Right kidney (tissue), 9 donors: ENCODE results near the gene DTWD1.
"Not testable (repeated sequence)": the region's sequence is repeated elsewhere in the genome, so short reads cannot be mapped to it uniquely, and the experiment has no call there.

Source experiments
- DNase-seq: peaks from one replicate; pipeline ENCODE4 v3.0.0-alpha.2; 2016
- long read RNA-seq, 8 donors: transcript quantifications; one replicate each; lab custom pipeline, GENCODE V29; 2026

Gene DTWD1
- long read RNA-seq, donor 1, transcript DTWD1-202 (5 exons, 1,584 nt), result major isoform, 18 of 19 reads
- long read RNA-seq, donor 1, partial matches to known transcripts, result 0 of 19 reads
- long read RNA-seq, donor 1, other reads (novel, unspliced or antisense), result 0 of 19 reads
- long read RNA-seq, donor 2, full-length matches to known transcripts, result 10 of 16 reads
- long read RNA-seq, donor 2, partial matches to known transcripts, result 6 of 16 reads
- long read RNA-seq, donor 2, other reads (novel, unspliced or antisense), result 0 of 16 reads
- long read RNA-seq, donor 3, transcript DTWD1-202 (5 exons, 1,584 nt), result major isoform, 6 of 6 reads
- long read RNA-seq, donor 3, partial matches to known transcripts, result 0 of 6 reads
- long read RNA-seq, donor 3, other reads (novel, unspliced or antisense), result 0 of 6 reads
- long read RNA-seq, donor 4, transcript DTWD1-202 (5 exons, 1,584 nt), result major isoform, 5 of 5 reads
- long read RNA-seq, donor 4, partial matches to known transcripts, result 0 of 5 reads
- long read RNA-seq, donor 4, other reads (novel, unspliced or antisense), result 0 of 5 reads
- long read RNA-seq, donor 5, transcript DTWD1-202 (5 exons, 1,584 nt), result major isoform, 12 of 20 reads
- long read RNA-seq, donor 5, partial matches to known transcripts, result 6 of 20 reads
- long read RNA-seq, donor 5, other reads (novel, unspliced or antisense), result 0 of 20 reads
- long read RNA-seq, donor 6, transcript DTWD1-202 (5 exons, 1,584 nt), result major isoform, 8 of 8 reads
- long read RNA-seq, donor 6, partial matches to known transcripts, result 0 of 8 reads
- long read RNA-seq, donor 6, other reads (novel, unspliced or antisense), result 0 of 8 reads
- long read RNA-seq, donor 7, result 0 reads
- long read RNA-seq, donor 8, transcript DTWD1-202 (5 exons, 1,584 nt), result major isoform, 12 of 13 reads
- long read RNA-seq, donor 8, partial matches to known transcripts, result 0 of 13 reads
- long read RNA-seq, donor 8, other reads (novel, unspliced or antisense), result 0 of 13 reads

- peak; percentile 95 for DNase-seq
Observed at GRCh38 chr15:49620658-49621368, at the start of gene DTWD1, which contains the start of gene FAM227B. TSS of gene DTWD1 (plus strand) at chr15:49621048. CDS start at chr15:49625168, 4,120 bp downstream. TSS of gene FAM227B (minus strand) at chr15:49620818. CDS start at chr15:49615171, 5,647 bp downstream.

- no peak for DNase-seq
Observed at GRCh38 chr15:49573421-49573820, 47.4 kb upstream of the DTWD1 start.

- no peak for DNase-seq
Observed at GRCh38 chr15:49589030-49589429, 31.8 kb upstream of the DTWD1 start.

DNA sequence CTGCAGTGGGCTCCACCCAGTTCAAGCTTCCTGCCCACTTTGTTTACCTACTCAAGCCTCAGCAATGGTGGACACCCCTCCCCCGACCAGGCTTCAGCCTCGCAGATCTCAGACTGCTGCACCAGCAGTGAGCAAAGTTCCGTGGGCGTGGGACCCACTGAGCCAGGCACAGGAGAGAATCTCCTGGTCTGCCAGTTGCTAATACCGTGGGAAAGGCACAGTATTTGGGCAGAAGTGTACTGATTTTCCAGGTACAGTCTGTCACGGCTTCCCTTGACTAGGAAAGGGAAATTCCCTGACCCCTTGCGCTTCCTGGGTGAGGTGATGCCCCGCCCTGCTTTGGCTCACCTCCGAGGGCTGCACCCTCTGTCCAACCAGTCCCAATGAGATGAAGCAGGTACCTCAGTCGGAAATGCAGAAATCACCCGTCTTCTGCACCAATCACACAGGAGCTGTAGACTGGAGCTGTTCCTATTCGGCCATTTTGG is 28.0 kb upstream of the DTWD1 start:
- DNase-seq, result not testable (repeated sequence)

GRCh38 chr15:49604625-49605409 is 16.0 kb upstream of the DTWD1 start:
- no peak for DNase-seq

- no peak for DNase-seq
Observed at GRCh38 chr15:49605588-49605987, 15.3 kb upstream of the DTWD1 start.

DNA sequence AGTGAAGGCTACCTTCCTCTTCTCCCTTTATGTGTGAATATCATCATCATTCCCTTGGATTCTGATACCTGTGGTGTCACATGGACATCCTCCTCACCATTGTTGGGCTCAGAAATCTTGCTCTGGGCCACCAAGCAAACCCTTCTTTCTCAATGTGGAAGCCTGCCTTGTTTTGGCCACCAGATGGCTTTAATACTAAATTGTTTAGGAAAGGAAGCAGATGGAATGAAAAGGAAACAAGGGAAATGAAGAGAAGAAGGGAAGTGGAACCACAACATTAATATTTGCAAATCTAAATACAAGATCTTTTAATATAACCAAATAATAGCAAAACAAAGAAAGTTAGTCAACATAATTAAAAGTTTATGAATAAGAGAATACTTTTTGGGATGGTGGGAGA is 14.3 kb upstream of the DTWD1 start:
- no peak for DNase-seq

GRCh38 chr15:49610157-49610918 is 10.5 kb upstream of the DTWD1 start:
- DNase-seq, result no peak

GRCh38 chr15:49612240-49612639 is 8.6 kb upstream of the DTWD1 start:
- DNase-seq, result not testable (repeated sequence)

GRCh38 chr15:49619226-49619625 is 1.6 kb upstream of the DTWD1 start:
- DNase-seq, result no peak

DNA sequence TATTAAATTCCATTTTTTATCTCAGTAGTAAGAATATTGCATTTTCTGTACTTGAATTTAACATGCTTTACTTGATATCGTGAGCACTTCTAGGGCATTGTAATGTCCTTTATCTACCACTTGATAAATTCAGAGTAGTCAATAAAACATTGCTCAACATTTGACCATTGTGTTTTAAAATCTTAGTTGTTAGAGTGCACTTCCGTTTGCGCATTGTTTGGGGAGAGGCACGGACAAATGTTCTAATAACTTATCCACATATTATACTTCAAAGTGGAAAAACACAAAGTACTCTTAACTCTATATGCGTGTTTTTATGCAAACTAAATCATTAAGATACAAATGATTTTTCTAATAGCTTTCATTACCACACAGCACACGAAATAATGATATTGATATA is 649 bp upstream of the DTWD1 start:
- DNase-seq, result no peak

GRCh38 chr15:49621401-49621811 is 558 bp downstream of the DTWD1 start:
- DNase-seq, result no peak

- DNase-seq, result no peak
Observed at GRCh38 chr15:49621887-49622286, 1.0 kb downstream of the DTWD1 start.

- no peak for DNase-seq
Observed at GRCh38 chr15:49622561-49622960, 1.7 kb downstream of the DTWD1 start.

DNA sequence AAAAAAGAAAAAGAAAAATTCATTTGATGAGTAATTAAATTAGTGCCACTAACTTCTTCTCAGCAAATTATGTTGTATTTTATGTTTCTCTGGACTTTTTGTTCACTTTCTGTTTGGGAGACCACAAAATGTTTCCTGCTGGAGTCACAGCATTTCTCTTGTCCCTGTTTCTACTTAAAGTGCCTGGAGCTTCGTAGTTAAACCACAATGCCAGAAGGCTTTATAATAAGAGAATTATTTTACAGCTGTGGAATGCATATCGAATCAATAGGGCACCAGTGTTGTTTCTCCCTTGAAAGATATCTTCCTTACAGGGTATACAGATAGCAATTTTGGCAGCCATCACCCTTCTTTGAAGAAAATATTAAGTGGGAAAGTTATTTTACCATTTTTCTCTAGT is 3.2 kb downstream of the DTWD1 start:
- no peak for DNase-seq

DNA sequence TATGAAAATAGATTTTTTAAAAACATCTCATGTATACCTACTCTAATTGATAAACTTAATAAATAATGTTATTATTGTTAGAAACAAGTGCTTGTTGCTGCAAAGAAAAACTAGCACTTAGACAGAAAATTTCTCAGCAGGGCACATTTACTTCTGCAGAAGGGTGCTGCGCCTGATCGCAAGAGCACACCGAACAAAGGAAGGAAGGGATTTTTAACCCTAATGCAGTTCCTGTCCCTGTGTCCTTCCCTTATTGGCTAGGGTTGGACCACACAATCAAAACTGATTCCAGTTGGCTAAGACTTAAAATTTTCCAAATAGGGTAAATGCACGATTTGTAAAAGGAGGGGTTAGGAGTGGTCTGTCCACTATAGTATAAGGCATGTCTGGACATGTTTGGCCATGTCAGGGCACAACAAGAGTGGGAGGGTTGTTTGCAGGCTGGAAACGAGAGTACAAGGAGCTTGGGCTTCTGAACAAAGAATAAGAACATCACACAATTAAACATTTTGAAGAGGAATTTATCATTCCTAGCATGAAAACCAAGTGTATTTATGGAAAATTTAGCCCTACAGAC is 4.7 kb downstream of the DTWD1 start:
- no peak for DNase-seq

- no peak for DNase-seq
Observed at GRCh38 chr15:49627407-49627877, 6.6 kb downstream of the DTWD1 start.

- no peak for DNase-seq
Observed at GRCh38 chr15:49628379-49628778, 7.5 kb downstream of the DTWD1 start.

- DNase-seq, result no peak
Observed at GRCh38 chr15:49637857-49638256, 17.0 kb downstream of the DTWD1 start.

GRCh38 chr15:49644364-49644794 is 23.5 kb downstream of the DTWD1 start:
- DNase-seq, result no peak
